Astrocyte of the spinal cord (primary cell): ENCODE results near the gene CACNA1I.
"Not testable (repeated sequence)": the region's sequence is repeated elsewhere in the genome, so short reads cannot be mapped to it uniquely, and the experiment has no call there.

Experiments
- DNase-seq: peaks from one replicate; pipeline ENCODE4 v3.0.0; 2011; ENCODE audit warnings: low read depth, low spot score
- H3K4me3 ChIP-seq: 2 replicates; pipeline ENCODE4 v1.5.1; 2011; ENCODE audit warnings: low read depth, mild to moderate bottlenecking, low read length, moderate library complexity
- in situ Hi-C: cut with HindIII; loops from 2 replicates; pipeline ENCODE4 v1.10.0; 2017; ENCODE audit warnings: low sequenced_read_pairs
- TF ChIP-seq, protein P1 (sequence below): IDR thresholded peaks from 2 replicates; pipeline ENCODE4 v1.5.1; 2012; ENCODE audit warnings: low read depth, mild to moderate bottlenecking, low read length, inconsistent platforms

CACNA1I gene

DNA sequence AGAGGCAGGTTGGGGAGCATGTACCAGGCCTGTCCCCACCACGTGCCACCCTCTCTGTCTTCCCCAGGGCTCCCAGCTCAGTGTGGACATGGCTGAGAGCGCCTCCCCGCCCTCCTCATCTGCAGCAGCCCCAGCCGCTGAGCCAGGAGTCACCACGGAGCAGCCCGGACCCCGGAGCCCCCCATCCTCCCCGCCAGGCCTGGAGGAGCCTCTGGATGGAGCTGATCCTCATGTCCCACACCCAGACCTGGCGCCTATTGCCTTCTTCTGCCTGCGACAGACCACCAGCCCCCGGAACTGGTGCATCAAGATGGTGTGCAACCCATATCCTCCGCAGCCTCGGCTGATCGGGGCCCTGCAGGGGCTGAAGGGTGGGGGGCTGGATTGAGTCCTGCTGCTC lies at the start of gene CACNA1I:
Gene CACNA1I, plus strand, starts transcription at position 89 of the 400 bp plus-strand sequence. Its CDS starts 0 bp downstream, at position 89.
- no peak within 1 kb of the TSS for H3K4me3 ChIP-seq
- TF ChIP-seq, protein P1, sequence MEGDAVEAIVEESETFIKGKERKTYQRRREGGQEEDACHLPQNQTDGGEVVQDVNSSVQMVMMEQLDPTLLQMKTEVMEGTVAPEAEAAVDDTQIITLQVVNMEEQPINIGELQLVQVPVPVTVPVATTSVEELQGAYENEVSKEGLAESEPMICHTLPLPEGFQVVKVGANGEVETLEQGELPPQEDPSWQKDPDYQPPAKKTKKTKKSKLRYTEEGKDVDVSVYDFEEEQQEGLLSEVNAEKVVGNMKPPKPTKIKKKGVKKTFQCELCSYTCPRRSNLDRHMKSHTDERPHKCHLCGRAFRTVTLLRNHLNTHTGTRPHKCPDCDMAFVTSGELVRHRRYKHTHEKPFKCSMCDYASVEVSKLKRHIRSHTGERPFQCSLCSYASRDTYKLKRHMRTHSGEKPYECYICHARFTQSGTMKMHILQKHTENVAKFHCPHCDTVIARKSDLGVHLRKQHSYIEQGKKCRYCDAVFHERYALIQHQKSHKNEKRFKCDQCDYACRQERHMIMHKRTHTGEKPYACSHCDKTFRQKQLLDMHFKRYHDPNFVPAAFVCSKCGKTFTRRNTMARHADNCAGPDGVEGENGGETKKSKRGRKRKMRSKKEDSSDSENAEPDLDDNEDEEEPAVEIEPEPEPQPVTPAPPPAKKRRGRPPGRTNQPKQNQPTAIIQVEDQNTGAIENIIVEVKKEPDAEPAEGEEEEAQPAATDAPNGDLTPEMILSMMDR: no peak
- in situ Hi-C loops: no loop called here
- no peak for DNase-seq

DNA sequence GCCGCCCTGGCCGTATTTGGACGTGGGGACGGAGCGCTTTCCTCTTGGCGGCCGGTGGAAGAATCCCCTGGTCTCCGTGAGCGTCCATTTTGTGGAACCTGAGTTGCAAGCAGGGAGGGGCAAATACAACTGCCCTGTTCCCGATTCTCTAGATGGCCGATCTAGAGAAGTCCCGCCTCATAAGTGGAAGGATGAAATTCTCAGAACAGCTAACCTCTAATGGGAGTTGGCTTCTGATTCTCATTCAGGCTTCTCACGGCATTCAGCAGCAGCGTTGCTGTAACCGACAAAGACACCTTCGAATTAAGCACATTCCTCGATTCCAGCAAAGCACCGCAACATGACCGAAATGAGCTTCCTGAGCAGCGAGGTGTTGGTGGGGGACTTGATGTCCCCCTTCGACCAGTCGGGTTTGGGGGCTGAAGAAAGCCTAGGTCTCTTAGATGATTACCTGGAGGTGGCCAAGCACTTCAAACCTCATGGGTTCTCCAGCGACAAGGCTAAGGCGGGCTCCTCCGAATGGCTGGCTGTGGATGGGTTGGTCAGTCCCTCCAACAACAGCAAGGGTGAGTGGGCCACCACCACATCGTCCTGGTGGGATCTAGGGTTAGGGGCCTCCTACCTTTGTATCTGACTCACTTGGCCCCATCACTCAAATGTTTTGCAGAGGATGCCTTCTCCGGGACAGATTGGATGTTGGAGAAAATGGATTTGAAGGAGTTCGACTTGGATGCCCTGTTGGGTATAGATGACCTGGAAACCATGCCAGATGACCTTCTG lies 49.3 kb upstream of the CACNA1I start:
- peak; percentile 85 for DNase-seq
- peak overlapping the region; percentile 97 for H3K4me3 ChIP-seq
- in situ Hi-C loops: not testable (repeated sequence)

DNA sequence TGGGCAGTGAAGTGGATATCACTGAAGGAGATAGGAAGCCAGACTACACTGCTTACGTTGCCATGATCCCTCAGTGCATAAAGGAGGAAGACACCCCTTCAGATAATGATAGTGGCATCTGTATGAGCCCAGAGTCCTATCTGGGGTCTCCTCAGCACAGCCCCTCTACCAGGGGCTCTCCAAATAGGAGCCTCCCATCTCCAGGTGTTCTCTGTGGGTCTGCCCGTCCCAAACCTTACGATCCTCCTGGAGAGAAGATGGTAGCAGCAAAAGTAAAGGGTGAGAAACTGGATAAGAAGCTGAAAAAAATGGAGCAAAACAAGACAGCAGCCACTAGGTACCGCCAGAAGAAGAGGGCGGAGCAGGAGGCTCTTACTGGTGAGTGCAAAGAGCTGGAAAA lies 48.5 kb upstream of the CACNA1I start:
- peak overlapping the region; percentile 97 for H3K4me3 ChIP-seq
- in situ Hi-C loops, DNase-seq: not testable (repeated sequence)

DNA sequence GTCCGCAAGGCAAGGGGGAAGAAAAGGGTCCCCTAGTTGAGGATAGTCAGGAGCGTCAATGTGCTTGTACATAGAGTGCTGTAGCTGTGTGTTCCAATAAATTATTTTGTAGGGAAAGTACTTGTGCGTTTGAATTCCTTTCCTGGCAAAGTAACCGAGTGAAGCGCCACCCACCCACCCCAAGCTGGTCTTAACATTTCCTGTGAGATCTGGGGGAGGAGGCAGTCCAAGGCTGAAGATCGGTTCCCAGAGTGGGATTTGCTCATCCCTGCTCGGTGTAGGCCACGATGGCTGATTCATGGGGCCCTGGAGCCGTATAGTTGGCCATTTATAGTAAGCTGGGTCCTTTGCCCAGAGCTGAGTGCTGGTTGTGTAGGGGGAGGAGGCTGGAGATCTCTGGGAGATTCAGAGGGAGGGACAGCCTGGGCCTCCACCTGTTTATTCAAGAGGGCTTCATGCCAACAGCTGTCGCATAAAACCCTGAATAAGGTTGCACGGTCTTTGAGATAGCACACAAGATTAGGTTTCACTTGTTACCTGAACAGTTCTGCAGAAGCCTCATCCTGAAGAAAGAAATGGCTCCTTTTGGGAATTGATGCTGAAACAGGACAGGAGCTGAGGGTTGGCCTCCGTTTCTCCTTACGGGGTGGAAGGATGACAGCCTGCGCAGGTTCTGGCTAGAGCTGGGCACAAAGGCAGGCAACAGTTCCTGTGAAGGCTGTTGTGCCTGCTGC lies 47.8 kb upstream of the CACNA1I start:
- in situ Hi-C loops: no loop called here
- peak; percentile 57 for DNase-seq
- peak overlapping the region; percentile 97 for H3K4me3 ChIP-seq
- TF ChIP-seq, protein P1: no peak

DNA sequence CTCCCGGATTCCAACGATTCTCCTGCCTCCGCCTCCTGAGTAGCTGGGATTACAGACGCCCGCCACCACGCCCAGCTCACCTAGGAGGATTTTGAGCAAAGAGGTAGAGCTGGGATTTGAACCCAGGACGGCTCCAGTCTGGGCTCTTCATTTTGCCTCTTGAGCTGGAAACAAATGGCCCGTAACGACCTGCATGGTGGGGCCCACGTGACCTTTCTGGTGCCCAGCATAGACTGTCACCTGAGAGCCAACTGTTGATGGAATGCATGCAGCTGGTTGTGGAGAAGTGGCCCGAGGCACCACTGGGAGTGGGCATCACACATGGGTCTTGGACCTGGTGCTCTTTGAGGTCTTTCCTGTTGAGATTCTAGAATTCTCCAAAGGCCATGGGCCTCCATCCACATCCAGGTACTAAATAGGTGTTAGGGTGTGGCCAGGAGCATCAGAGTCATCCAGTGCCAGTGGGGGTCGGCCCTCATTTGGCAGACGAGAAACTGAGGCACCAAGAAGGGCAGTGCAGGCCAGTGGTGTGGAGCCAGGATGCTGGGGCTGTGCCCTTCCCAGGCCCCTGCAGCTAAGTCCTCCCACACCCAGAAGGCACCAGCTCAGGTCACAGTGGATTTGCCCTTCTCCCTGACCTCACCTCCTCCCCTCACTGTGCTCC lies 46.3 kb upstream of the CACNA1I start:
- in situ Hi-C loops: no loop called here
- TF ChIP-seq, protein P1: no peak
- no peak for DNase-seq
- no peak overlapping the region for H3K4me3 ChIP-seq

DNA sequence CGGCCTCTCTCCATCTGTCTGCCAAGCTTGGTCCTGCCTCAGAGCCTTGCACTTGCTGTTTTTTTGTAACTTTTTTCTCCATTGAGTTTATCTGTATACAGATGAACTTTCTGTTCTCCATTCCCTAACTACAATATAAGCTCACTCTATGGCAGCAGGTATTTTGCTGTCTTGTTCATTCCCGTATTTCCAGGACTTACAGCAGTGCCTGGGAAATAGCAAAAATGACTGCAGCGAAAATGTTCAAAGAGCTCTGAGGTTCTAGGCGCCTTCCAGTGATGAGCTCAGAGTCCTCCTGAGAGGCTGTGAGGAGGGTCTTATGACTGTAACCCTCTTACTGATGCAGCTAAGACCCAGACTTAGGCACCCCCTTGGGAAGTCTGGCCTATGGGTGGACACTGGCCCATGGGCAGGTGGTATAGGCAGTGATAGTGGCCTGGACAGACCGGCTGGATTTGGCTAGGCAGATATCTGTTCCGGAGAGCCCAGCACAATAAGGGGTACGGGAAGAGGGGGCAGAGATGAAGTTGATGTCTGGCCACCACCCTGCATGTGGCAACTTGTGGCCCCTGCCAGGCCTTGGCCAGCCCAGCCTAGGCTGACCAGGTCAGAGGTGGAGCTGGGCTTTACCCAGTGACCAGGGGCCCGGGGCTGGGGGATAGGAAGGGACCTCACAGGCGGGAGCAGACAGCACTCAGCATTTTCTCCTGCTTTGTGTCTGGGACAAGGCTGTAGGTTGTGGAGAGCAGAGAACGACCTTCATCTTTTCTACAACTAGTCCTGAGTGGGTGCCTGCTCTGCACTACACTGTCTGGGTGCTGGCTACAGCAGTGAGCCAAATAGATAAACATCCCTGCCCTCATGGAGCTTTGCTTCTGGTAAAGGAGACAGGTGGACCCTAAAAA lies 45.5 kb upstream of the CACNA1I start:
- DNase-seq: no peak
- in situ Hi-C loops: no loop called here
- H3K4me3 ChIP-seq: no peak overlapping the region
- TF ChIP-seq, protein P1: no peak

DNA sequence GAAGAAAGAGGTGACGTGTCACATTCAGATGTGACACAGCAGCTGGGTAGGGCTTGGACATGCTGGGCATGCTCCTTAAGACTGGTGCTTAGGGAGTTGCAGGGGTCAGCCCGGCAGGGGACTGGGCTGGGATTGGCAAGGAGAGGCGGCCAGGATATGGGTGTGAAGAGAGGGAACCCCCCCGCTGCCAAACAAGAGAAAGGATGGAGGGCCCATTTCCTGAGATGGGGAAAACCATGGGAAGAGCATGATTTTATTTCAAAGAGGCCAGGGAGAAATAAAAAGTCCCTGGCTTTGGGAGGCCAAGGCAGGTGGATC lies 44.9 kb upstream of the CACNA1I start:
- DNase-seq: no peak

More for the DNA sequence above, 44.9 kb upstream of the CACNA1I start:
- in situ Hi-C loops: no loop called here
- TF ChIP-seq, protein P1: no peak
- no peak overlapping the region for H3K4me3 ChIP-seq
